SKM-1 treated with dmso at 0.1 percent for 144 hours (cell line): ENCODE data around the gene RUFY4.

ENCODE experiments used
- DNase-seq: peaks from one replicate; lab custom pipeline; 2025; ENCODE audit not compliant: unreplicated experiment; lab: John Stamatoyannopoulos, UW

The RUFY4 gene

DNA sequence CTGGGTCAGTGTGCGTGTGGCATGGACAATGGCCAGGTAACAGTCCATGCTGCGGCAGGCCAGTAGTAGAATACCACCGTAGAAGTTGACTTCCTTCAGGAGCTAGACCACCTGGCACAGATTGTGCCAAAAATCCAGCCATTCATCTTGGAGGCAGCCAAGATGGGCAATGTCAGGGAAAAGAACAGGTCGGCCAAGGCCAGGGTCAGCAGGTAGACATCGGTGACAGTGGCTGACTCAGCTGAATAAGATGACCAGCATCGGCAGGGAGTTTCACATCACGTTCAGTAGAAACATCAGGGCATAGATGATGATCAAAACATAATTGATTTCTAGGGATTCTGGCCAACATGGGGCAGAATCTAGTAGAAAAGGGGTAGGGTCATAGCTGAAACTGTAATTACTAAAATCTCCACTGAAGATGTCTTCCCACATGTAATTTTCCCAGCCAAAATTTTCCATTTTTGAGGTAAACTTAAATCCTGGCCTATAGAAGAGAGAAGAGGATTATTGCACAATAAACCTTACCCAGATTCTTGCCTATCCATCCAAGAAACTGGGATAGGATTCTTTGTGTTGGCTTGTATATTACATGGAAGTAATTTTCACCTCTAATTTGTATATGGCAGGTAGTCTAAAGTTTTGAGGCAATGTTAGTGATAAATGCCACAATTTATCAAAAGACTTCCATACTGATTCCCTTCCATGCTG is 7.9 kb upstream of the RUFY4 start:
- no peak for DNase-seq

DNA sequence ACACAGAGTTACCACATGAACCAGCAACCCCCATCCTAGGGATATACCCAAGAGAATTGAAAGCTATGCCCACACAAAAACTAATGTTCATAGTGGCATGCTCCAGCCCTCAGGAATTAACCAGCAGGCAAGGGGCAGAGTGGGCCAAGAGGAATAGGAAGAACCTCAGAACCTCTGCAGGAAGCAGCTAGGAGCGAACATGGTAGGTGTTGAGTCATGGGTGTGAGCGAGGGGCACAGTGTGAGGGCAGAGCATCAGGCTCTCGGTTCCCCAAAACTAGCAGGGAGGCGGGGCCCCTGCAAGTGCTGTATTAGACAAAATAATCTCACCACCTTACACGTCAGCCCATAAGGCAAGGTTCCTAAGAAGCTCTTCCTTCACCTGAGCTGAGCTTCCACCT is 5.6 kb upstream of the RUFY4 start:
- DNase-seq, result peak; percentile 24

DNA sequence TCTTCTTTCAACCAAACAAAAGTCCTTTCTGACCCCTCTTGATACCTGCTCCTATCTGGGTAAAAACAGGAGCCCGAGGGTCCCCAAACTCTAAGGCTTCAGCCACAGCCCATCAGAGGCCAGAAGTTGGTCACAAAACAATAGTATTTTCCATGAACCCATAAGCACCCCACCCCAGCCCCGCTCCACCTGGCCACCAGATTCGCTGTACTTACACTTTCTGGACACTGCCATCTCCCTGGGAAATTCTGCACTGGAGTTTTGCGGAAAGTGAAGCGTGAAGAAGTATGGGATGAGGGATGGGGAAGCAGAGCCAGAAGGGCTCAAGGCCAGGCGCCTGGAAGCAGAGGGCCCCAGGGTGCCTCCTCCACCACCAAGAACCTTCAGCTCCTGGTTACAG is 5.2 kb upstream of the RUFY4 start:
- no peak for DNase-seq

DNA sequence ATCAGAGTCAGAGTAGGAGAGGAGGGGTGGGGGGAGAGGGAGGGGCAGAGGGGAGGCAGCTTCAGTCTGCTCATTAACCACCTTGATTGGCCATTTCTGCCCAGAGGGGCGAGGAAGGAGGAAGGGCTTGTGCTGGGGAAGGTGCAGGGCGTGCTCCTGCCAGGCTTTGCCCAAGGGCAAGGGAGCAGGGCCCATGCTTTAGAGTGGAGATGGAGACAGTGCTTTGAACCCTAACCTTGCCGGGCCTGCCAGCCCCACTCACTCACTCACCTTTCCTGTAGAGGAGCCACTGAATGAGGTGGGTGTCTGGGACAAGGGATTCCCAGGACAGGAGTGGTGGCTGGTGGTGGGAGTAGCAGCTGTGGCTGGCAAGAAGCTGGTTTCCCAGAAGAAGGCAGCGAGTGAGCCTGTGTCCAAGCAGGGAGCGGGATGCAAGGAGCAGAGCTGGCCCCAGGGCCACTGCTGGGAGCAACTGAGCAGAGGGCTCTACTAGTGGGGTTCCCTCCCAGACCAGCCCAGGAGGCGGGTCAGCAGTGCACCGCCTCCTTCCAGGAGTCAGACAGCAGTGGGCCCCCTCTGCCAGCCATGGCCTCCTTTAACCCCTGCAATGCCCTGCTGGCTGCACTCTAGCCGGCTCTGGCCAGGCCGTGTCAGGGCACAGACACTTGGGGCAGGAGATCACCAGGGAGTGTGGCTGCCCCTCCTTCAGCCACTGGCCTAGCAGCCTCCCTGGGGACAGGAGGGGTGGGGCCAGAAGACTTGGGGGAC is 3.6 kb upstream of the RUFY4 start:
- DNase-seq, result no peak

DNA sequence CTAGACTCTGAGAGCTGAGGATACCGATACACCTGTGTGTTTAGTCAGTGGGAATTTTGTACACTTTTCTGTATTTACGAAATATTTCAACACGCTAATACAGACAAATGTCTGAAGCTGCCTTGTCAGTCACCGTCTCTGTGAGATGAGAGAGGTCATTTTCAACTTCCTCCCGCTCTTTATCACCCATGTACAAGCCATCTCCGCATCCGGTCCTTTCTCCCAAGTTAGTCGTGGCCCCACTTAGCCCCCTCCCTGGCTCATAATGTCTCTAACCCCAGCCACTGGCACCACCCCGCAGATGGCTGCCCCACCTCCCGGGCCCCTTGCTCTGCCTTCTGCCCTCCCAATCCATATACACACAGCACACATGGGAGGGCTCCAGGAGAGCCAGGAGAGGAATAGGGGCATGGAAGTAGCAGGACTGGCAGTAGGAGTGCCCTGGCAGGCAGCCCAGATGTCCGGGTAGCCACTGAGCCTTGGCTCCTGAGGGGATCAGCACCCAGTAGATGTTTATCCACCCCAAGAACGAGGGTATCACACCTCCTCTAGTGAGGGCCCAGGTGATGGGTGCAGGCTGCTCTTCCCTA is 2.0 kb upstream of the RUFY4 start:
- no peak for DNase-seq

DNA sequence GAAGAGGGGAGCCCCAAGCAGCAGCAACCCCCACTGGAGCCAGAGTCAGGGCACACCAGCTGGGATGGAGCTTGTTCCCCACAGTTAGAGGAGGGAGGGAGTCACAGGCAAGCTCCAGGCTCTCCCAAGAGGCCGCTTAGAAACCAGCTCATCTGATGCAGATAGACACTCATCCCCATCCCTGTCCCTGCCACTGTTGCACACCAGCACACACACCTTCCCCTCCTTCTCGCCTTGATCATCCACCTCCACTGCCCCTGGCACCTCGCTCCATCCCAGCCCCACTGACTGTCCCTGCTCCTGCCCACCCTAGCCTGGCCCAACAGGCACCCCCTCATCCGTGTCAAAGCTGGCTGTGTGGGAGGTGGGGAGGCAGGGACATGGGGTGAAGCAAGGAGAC is 1.5 kb upstream of the RUFY4 start:
- DNase-seq, result no peak

DNA sequence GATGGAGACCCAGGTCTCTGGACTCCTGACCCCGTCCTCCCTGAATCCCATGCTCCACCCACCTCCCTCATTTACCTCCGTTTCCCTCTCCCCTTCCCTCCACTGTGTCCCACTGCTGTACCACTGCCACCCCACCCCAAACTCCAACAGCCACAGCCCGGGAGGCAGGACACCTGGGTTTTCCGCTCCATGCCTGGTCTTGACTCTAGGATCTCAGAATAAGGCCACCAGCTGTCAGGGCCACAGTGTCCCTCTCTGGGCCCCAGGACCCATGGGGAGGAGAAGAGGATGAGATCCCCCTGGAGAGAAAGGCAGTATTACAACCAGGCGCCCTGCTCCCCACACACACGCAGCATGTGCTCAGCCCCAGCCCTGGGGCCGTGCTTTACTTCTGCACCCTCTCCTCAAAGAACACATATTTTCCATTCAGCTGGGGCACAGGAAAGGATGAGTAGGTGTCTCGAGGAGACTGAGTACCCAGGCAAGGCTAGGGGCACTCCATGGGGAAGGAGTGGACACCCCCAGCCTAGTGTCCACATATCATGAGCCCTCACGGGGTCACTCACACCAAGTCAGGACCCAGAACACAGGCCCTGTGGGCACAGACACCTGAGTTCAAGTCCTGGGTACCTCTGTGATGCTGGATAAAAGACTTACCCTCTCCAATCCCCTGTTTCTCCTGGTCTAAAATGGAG is 700 bp downstream of the RUFY4 start:
- DNase-seq, result no peak

DNA sequence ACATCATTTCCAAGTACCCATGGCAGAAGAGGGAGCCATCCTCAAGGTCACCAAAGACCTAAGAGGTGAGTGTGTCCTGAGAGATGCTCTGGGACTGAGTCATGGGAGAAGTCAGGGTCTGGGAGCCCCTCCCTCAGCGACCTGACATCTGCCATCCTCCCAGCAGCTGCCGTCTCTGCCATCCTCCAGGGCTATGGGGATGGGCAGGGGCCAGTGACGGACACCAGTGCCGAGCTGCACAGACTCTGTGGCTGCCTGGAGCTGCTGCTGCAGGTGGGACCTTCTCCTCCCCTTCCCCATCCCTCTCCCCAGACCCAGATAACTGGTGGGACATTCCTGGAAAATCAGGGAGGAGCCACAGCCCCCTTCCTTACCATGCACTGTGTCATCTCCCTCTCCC is 1.5 kb downstream of the RUFY4 start:
- no peak for DNase-seq

DNA sequence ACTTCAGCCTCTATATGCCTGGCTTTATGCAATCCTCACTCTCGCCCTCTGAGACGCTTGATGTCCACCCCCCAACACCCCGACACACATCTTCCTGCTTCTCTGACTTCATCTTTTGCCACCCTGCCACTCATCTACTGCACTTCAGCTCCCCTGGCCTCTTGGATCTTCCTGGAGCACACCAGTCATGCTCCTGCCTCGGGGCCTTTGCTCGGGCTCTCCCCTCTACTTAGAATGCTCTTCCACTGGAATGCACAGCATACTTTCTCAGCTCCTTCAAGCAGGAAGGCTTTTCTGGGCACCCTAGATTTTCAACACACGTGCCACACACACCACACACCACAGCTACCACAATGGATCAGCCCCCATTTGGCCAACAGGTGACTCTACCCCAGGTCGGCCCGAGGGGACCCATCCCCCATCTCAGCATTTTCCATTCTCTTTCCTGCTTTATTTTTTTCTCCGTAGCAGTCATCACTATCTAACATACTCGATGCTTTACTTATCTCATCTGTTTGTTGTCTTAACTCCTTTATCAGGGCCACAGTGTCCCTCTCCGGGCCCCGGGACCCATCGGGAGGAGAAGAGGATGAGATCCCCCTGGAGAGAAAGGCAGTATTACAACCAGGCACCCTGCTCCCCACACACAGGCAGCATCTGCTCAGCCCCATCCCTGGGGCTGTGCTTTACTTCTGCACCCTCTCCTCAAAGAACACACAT is 2.3 kb downstream of the RUFY4 start:
- no peak for DNase-seq

DNA sequence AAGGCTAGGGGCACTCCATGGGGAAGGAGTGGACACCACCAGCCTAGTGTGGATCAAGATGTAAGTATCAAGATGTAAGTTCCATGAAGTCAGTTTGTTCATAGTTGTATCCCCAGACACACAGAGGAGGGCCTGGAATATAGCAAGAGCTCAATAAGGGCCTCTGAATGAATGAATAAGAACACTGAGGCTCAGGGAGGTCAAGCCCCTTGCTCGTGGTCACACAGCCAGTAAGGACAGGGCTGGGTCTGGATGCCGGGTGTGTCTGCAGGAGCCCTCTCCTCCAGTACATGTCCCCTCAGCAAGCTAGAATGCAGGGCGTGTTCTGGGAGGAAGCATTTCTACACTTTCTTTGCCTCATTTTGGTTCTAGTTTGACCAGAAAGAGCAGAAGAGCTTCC is 2.9 kb downstream of the RUFY4 start:
- no peak for DNase-seq

DNA sequence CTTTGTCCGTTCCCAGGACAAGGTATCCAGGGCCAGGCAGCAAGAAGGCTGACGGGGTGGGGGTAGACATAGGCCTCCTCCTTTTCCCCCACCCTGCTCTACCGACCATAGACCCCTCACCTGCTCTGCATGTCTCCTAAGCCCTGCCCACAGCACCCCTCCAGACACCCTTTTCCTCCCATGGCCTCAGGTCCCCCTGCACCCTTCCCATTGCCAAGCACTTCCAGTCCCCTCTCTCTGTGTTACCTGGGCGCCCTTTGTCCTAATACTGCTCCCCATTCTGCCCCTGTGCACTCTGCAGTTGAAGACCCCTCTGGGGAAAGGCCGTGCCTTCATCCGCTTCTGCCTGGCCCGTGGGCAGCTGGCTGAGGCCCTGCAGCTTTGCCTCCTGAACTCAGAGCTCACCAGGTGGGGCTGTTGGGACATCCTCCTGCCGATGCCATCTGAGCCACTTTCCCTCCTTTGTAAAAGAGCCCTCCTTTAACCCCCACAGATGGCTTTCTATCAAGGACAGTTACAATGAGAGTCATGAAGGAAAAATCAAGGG is 3.5 kb downstream of the RUFY4 start:
- DNase-seq, result no peak

DNA sequence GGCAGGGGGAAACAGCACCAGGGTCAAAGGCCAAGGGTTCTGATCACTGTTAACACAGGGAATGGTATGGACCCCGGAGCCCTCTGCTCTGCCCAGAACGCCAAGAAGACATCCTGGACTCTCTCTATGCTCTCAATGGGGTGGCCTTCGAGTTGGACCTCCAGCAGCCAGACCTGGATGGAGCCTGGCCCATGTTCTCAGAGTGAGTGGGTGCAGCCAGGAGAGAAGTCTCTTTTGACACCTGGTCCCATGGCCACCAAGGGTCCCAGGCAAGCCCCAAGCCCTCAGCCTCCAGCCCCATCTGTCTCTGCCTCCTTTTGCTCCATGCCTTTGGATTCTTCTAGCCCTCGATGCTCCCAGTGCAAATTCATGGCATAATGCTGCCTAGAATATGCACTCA is 4.1 kb downstream of the RUFY4 start:
- no peak for DNase-seq

DNA sequence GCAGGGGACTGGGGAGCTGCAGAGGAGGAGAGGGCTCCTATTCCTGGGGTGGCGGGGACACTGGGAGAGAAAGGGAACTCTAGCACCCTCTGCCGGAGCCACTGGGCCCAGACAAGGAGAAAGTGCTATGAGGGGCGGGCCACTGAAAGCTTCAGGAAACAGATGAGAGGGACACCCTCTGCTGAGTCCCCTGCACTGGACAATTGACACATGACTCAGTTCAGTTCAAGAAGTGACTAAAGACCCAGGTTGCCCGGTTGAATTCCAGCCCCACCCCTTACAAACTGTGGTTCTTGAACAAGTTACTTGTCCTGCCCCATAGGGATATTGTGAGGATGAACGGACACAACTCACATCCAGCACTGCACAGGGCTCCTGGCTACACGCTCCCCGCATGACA is 5.0 kb downstream of the RUFY4 start:
- peak; percentile 77 for DNase-seq

DNA sequence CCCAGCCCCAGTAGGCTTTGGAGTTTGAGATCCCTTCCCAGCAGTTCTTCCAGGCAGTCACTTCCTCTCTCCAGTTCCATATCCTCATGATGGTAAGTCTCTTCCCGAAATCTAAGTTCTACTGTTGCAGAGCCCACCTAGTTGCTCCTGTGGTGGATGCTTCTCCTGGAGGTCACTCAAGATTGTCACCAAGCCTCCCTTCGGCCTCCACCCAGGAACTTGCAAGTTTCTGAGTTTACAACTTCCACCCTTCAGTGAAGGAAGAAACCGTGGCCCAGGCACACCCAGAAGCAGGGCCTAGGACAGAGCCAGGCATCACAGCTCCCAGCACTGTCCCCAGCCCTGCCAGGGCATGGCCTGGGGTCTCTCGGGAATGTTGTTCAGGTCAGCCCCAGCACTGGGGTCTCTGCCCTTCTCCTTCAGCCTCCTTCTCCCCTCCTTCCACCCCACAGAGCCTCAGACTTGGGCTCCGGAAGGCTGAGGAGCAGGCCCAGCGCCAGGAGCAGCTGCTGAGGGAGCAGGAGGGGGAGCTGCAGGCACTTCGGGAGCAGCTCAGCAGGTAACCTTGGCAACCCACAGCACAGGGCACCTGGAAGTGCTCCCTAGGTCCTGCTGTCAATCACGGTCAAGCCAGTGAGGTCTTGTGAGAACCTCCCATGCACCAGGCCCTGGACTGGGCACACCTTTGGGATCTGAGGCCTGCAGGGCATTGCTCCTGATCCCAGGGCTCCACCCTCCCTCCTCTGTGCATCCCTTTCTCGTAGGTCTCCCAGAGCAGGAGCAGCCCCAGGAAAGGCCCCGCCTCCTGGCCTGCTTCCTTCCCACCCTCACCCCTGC is 7.1 kb downstream of the RUFY4 start:
- DNase-seq, result no peak

DNA sequence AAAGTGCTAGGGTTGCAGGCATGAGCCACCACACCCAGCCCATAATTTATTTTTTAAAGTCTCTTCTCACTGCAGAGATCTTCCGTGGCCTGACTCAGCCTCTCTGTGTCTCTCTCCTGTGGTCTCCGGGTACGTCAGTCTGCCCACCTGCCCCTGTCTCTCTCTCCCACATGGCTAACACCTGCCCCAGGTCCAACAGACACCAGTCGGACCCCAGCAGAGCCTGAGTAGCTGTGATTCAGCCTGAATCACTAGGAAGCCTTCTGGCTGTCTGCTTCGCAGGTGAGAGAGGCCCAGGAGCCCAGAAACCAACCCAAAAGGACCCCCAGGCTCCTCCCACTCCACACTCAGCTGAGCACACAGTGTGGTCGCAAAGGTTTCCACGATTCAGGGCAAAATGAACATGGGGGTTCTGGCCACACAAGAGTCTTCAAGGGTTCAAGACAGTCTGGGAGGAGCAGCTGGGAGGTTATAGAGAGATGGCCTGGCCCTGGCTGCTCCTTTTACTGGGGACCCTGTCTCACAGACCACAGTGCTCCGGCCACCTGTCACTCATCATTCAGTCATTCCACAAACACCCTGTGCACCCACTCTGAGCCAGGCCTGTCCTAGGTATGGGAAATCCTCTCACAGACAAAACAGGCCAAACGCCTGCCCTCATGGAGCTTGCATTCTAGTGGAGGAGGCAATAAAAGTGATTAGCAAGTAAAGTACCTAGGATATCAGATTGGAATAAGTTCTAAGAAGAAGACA is 8.6 kb downstream of the RUFY4 start:
- DNase-seq, result no peak

DNA sequence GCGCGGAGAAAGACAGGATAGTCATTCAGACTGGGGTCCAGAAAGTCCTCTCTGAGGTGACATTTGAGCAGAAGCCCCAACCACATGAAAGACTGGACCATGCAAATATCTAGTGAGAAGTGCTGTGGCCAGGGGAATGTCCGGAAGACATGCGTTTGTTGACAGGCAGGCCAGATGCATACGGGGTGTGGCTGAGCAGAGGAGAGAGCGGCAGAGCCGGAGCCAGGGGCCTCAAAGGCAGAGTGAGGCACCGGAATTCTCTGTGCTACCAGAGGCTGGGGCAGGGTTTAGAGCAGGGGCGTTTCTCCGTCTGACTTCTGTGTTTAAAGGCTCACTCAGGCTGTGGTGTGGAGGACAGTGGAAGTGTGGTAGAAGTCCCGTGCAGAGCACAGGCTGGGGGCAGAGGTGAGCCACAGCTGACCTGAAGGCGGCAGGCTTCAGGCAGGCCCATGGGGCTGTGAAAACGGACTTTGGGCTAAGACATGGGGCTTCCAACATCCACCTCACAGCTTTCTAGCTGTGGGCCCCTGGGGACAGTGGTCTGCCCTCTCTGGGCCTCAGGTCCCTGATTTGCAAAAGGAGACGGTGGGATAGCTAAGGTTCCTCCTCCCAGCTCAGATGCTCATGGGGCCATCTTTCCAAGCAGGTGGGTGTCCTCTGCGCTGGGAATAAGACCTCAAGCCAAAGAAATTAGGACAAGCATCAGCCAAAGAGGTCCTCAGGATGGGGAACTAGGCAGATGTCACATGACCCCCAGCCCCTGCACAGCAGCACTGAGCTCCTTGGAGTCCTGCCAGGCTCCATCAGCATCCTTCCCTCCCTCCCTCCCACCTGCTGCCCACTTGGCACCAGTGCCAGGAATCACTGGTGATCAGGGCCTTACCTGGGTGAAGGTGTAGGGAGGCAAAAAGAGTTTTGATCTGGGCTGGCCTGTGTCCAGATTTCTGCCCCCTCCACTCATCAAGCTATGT is 11.2 kb downstream of the RUFY4 start:
- no peak for DNase-seq

DNA sequence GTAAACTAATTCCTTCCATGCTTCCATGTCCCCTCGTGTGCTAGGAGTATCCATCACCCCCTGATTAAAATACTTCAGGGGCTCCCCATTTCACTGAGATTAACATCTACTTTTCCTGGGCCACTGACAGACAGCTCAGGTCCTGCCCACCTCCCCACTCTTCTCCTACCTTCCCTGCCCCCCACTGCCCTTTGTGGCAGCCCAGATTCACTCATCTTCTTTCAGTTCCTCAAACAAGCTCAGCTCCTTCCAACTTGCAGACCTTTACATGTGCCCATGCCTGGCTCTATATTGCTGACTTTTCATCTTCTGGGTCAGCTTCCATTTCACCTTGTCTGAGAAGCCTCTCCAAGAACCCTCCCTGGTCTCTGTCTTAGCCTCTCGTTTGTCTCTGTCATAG is 12.0 kb downstream of the RUFY4 start:
- DNase-seq, result peak; percentile 55

DNA sequence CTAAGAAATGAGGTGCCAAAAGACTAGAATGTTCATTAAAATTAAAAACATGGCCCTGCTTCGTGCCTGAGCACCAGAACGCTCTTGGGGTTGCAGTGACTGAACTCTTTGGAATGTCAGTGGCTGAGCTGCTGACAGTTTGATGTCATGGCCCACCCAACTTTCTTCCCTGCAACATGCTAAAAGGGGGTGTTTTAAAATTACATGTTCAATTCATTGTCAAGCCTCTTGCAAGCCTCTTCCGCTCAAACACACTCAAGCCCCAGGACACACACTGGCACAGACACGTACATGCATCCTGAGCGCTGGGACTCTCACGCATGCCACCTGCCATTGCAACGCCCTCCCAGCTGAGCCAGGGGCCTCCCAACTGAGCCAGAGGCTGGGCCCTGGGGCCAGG is 12.6 kb downstream of the RUFY4 start:
- DNase-seq, result no peak
